DND-41 (cell line): ENCODE data around the gene SOS2.

Source experiments
- CTCF ChIP-seq: IDR thresholded peaks from 2 replicates; pipeline ENCODE4 v1.5.1; 2012; ENCODE audit warnings: borderline replicate concordance, low read length, moderate library complexity, mild to moderate bottlenecking; ENCODE audit not compliant: poor library complexity, severe bottlenecking; ENCODE audit errors: extremely low read depth
- EZH2 ChIP-seq: IDR thresholded peaks from 3 replicates; pipeline ENCODE4 v1.6.1; 2012; ENCODE audit warnings: borderline replicate concordance, low read depth, mild to moderate bottlenecking, moderate library complexity, low read length, inconsistent platforms; ENCODE audit not compliant: severe bottlenecking

DNA sequence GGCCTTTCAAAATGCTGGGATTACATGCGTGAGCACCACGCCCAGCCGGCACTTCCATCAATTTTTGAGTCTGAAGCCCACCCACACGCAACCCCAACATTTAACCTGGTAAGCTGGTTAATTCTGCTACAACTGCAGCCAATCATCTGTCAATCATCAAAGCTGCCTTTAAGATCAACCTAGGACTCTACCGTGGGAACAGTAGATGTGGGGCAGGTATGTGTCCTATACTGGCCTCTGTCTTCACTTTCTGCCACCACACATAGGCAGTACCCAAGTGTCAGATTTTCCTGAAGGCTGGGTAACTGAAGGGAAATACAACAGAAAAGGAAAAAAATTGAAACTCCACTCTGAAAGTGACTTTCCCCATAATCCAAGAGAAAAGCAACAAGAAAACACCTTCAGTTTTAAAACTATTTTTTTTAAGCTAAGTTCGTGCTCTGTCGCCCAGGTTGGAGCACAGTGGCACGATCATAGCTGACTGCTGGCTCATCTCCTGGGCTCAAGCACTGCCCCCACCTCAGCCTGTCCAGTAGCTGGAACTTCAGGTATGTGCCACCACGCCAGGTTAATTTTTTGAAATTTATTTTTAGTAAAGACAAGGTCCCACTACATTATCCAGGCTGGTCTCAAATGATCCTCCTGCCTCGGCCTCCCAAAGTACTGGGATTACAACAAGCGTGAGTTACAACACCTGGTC lies 137.2 kb downstream of the SOS2 start:
- TF ChIP-seq EZH2 (no peak), CTCF (no peak)
